Measurements from ENCODE around the gene BCL2L11. TPM values are rescaled to one million over a fixed set of nuclear protein-coding genes. Genes with fewer than 3 reads are reported as not detected.

The BCL2L11 gene
- total and polyA plus RNA-seq, 2 experiments from 2014 or later: 10.6 to 22.5 TPM

DNA sequence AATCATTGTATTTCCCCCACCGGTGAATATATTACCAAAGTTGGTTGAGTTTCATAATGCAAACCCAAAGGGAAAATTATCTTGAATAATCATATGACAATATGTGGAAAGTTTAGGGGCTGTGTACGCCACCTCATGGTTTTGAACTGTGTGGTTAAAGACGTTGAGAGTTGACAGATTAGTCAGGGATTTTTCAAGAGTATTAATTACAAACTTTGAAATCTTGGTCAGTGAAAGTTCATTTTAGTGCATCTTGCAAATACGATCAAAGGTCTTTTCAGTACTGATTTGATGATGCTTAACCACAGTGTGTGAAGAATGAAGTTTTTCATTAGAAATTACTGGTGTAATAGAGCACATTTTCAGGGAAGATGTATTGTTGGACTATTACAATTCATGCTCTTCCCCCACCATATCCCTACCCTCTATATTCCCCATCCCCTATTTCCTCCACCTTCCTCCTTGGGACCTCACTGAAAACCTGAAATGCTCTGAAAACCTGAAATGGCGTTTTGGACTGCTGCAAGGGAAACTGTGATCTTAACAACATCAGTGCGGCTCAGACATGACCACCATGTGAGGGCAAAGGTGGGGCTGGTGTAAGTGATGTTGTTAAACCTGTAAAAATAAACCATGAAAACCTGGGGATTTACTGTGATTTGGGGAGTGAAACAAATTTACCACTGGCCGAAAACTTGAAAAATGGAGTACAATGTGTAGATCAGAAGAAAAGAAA lies 4.5 kb upstream of the BCL2L11 start:
- Histone ChIP-seq H3K36me3 (ENCODE audit: insufficient read depth) (no peaks in the 10 kb centered on the region), H3K4me3 (peak overlapping the region; percentile 93; the same call in 1 of the 2 replicates), H3K9me2 (ENCODE audit: insufficient read depth) (no peaks in the 10 kb centered on the region), H2AFZ (no peak overlapping the region), H3K79me2 (replicated peaks; ENCODE audit: insufficient read depth) (peaks cover 2% of the 10 kb centered on the region; the same call in 1 of the 2 replicates), H3F3A (replicated peaks; ENCODE audit: low read depth) (peaks cover 10% of the 10 kb centered on the region; the same call in 1 of the 2 replicates), H3K27ac (ENCODE audit: low read depth) (no peak overlapping the region), H4K20me1 (replicated peaks; ENCODE audit: insufficient read depth) (no peaks in the 10 kb centered on the region), H3K4me1 (ENCODE audit: insufficient read depth) (no peaks in the 10 kb centered on the region; the same call in 1 of the 2 replicates), H3K27me3 (ENCODE audit: insufficient read depth) (peaks cover 54% of the 10 kb centered on the region), H3K4me2 (peak overlapping the region; percentile 98; the same call in 1 of the 2 replicates)
- H3K4me1 Mint-ChIP-seq: peaks cover 20% of the 10 kb centered on the region
- DNase-seq (ENCODE audit: low spot score) (no peak), ATAC-seq (no peak)
- TF ChIP-seq ZNF114 (CRISPR knock-in tag; IDR thresholded peaks at IDR 0.05): no peak
- TF ChIP-seq STAT1 (IDR thresholded peaks at IDR 0.05; ENCODE audit: unreplicated experiment): no peak
- no peak for TF ChIP-seq ZNF331 (CRISPR knock-in tag; IDR thresholded peaks at IDR 0.05; ENCODE audit: low read depth)
- TF ChIP-seq CREB1 (CRISPR knock-in tag; IDR thresholded peaks at IDR 0.05; ENCODE audit: low read depth): no peak
- peaks cover 40% of the 10 kb centered on the region for H3K27me3 Mint-ChIP-seq (ENCODE audit: insufficient read depth, low read depth, poor library complexity)
- H3K27ac Mint-ChIP-seq: no peak overlapping the region
- no peaks in the 10 kb centered on the region for H3K9me3 Mint-ChIP-seq
- no peaks in the 10 kb centered on the region for H3K36me3 Mint-ChIP-seq (ENCODE audit: low read depth)
- no peak overlapping the region for H3K4me3 Mint-ChIP-seq

DNA sequence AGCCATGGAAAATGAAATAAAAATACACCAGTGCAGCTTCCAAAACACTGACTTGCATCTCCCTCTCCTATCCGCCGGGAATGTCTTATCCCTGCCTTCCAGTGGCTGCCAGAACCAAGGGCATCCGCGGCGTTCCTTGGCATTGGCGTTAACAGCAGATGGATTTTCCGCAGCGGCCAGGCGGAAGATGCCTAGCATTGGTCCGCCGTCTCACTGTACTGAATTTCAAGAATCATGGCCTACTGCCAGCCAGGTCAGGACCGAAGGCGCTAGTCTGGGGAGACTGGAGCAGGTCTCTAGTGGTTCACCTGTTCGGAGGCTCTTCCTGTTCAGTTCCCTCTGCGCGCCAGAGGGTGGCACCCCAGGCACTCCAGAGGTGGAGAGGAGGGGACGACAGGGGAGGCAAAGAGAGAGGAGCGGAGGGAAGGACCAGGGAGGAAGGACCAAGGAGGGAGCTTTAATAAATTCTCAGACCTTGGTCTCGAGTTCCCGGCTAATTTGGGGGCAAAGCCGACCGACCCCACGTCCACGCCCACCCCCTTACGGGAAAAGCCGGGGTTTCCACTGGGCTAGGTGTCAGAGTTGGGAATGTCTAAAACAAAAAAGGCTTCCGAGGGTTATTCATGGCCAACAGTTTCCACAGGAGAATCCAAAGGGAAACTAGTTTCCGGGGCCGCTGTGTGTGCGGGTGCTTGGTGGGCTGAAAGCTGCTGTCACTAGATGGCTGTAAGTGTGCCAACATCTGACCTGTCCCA lies 3.7 kb upstream of the BCL2L11 start:
- H3K27me3 ChIP-seq (ENCODE audit: insufficient read depth): peaks cover 62% of the 10 kb centered on the region
- H3K4me3 Mint-ChIP-seq: peak overlapping the region; percentile 74
- H4K20me1 ChIP-seq (replicated peaks; ENCODE audit: insufficient read depth): no peaks in the 10 kb centered on the region
- peaks cover 47% of the 10 kb centered on the region for H3K27me3 Mint-ChIP-seq (ENCODE audit: insufficient read depth, low read depth, poor library complexity)
- H3K4me3 ChIP-seq: peak overlapping the region; percentile 93
- H3K79me2 ChIP-seq (replicated peaks; ENCODE audit: insufficient read depth): peaks cover 11% of the 10 kb centered on the region
- TF ChIP-seq, protein P1, sequence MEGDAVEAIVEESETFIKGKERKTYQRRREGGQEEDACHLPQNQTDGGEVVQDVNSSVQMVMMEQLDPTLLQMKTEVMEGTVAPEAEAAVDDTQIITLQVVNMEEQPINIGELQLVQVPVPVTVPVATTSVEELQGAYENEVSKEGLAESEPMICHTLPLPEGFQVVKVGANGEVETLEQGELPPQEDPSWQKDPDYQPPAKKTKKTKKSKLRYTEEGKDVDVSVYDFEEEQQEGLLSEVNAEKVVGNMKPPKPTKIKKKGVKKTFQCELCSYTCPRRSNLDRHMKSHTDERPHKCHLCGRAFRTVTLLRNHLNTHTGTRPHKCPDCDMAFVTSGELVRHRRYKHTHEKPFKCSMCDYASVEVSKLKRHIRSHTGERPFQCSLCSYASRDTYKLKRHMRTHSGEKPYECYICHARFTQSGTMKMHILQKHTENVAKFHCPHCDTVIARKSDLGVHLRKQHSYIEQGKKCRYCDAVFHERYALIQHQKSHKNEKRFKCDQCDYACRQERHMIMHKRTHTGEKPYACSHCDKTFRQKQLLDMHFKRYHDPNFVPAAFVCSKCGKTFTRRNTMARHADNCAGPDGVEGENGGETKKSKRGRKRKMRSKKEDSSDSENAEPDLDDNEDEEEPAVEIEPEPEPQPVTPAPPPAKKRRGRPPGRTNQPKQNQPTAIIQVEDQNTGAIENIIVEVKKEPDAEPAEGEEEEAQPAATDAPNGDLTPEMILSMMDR (conservative IDR thresholded peaks at IDR 0.05; ENCODE audit: low read depth in 2 of 2): peak; percentile 80 to 95
- TF ChIP-seq POLR2AphosphoS5 (IDR thresholded peaks at IDR 0.05; ENCODE audit: low read depth) (0 out of 2 replicates have a peak, but pooled peaks have one; percentile 22), ZNF331 (CRISPR knock-in tag; IDR thresholded peaks at IDR 0.05; ENCODE audit: low read depth) (no peak), EZH2 (IDR thresholded peaks at IDR 0.05; ENCODE audit: low read depth, unreplicated experiment) (peak; percentile 65)
- peaks cover 20% of the 10 kb centered on the region for H3K4me1 Mint-ChIP-seq
- H3K9me3 Mint-ChIP-seq: no peaks in the 10 kb centered on the region
- H3F3A ChIP-seq (replicated peaks; ENCODE audit: low read depth): peaks cover 10% of the 10 kb centered on the region; the same call in 1 of the 2 replicates
- DNase-seq (ENCODE audit: low spot score) (peak; percentile 95), ATAC-seq (peak; percentile 64)
- H3K4me2 ChIP-seq: peak overlapping the region; percentile 98
- no peak overlapping the region for H3K27ac Mint-ChIP-seq
- no peaks in the 10 kb centered on the region for H3K36me3 Mint-ChIP-seq (ENCODE audit: low read depth)
- no peaks in the 10 kb centered on the region for H3K36me3 ChIP-seq (ENCODE audit: insufficient read depth)
- H2AFZ ChIP-seq: 0 out of 2 replicates have a peak overlapping the region, but pooled peaks have one; percentile 3
- H3K4me1 ChIP-seq (ENCODE audit: insufficient read depth): no peaks in the 10 kb centered on the region; the same call in 1 of the 2 replicates
- H3K27ac ChIP-seq (ENCODE audit: low read depth): no peak overlapping the region
- no peaks in the 10 kb centered on the region for H3K9me2 ChIP-seq (ENCODE audit: insufficient read depth)
